HG03571 (cell line): Measurements from ENCODE around the gene TMEM169.

Experiments
- ATAC-seq: cut with Tn5 transposase; IDR thresholded peaks from one replicate; pipeline ENCODE4 v1.9.1; 2021; ENCODE audit not compliant: unreplicated experiment

The TMEM169 gene

DNA sequence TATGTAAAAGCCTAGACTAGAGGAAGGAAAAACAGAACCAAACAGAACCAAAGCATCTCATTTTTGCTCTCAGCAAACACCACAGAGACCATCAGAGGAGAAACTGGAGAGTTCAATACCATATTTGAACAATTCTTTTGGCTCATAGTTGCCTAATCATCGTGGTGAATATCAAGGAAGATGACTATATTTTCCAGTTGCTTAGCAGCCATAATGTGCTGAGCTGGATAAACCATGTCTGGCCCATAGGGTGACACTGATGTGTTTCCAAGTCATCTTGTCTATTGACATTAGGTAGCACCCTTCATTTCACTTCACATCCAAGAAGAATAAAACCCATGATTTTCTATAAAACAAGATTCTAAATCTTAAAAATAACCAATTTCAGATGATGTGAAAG lies 21.5 kb downstream of the TMEM169 start:
- ATAC-seq, result no peak

DNA sequence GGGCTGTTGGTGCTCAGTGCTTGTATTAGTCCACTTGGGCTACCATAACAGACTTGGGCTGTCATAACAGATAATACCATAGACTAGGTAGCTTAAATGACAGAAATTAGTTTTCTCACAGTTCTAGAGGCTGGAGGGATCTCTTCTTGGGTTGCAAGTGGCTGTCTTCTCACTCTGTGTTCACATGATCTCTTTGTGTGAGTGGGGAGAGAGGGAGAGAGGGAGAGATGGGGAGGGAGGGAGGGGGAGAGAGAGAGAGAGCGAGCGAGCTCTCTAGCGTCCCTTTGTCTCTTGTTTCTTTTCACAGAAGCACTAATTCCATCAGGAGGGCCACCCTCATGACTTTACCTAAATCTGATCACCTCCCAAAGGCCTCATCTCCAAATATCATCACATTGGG lies 23.0 kb downstream of the TMEM169 start:
- ATAC-seq, result no peak

DNA sequence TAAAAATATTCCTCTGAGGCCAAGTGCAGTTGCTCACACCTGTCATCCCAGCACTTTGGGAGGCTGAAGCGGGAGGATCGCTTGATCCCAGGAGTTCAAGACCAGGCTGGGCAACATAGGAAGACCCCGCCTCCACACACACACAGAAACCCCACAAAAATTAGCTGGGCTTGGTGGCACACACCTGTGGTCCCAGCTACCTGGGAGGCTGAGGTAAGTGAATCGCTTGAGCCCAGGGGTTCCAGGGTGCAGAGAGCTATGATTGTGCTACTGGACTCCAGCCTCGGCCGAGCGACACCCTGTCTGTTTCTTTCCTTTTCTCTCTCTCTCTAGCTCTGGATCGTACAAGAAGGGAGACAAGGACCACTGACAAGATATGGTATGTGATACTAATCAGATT lies 25.6 kb downstream of the TMEM169 start:
- ATAC-seq, result no peak

DNA sequence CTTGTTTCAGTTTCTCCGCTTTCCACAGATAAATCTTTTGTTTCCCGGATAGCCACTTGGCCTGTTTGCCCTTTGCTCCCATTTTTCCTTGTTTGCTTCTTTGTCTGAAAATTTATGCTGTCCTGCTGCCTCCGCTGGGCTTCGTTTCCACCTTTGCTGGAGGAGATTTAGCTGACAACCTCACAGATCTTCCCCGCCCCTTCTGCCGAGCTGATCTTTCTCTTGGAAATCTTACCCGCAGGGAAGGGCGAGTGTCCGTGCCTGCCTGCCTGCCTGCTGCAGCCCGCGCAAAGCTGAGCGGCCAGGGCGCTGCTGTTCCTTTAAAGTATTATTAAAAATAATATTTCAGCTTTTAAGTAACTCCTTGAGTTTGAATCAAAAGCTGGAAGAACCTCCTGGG lies 26.0 kb downstream of the TMEM169 start:
- no peak for ATAC-seq

DNA sequence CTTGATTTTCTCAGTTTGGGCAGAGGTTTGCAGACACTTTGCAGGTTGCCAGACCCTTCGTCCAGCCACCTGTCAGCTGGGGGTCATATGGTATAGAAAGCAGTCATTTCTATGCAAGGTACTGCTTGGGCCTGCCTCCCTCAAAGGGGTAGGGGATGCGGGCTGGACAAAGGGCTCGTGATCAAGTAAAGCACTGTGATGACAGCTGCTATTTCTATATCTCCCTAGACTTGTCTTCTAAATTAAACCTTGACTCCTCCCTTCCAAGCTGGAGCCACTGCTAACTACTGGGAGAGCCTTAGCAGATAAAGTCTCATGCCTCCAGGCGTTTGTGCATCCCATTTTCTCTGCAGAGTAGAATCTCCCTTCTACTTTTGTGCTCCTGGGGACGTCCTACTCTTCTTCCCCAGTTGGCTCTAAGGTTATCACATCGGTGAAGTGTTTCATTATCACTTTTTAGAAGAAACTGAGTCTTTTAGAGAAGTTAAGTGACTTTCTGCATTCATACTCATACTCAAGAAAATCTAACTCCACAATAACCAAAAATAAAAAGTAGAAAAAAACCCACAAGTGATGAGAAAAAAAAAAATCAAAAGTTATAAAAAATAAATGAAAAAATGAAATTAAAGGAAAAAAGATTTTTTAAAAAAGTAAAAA lies 26.7 kb downstream of the TMEM169 start:
- no peak for ATAC-seq

DNA sequence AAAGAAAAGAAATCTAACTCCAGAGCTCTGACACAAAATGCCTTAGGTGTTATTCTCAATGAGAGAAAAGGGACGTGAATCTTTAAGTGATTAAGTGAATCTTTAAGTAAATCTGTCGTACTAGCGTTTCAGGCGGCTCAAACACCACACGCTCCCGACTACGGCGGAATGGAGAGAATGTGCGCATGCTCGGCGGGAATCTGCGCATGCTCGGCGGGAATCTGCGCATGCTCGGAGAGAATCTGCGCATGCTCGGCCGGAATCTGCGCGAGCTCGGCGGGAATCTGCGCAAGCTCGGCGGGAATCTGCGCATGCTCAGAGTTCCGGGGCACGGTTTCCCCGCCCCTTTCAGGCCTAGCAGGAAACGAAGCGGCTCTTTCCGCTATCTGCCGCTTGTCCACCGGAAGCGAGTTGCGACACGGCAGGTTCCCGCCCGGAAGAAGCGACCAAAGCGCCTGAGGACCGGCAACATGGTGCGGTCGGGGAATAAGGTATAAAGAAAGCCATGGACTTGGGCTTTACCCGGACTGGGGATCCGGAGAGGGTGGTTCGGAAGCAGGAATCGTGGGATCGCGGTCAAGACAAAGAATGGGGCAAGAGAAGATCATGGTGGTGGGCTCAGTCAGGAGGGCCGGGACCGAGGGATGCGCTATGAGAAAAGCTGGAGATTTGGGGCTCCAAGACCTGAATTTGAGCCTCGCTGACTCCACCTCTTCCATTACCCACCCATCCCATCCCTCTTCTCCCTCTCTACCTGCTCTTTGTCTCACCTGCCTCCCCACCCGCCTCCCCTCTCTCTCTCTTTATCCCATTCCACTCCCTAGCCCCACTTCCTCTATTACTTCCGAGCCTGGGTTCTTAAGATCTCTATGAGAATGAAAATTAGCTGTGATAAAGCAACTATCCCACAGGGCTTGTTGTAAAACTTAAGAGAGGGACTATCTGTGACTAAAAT lies 27.5 kb downstream of the TMEM169 start, which contains the start of gene XRCC5:
Gene XRCC5 (plus strand): TSS at position 382 of the 955 bp plus-strand sequence. CDS start 89 bp downstream, at position 471.
- peak; percentile 49 for ATAC-seq

DNA sequence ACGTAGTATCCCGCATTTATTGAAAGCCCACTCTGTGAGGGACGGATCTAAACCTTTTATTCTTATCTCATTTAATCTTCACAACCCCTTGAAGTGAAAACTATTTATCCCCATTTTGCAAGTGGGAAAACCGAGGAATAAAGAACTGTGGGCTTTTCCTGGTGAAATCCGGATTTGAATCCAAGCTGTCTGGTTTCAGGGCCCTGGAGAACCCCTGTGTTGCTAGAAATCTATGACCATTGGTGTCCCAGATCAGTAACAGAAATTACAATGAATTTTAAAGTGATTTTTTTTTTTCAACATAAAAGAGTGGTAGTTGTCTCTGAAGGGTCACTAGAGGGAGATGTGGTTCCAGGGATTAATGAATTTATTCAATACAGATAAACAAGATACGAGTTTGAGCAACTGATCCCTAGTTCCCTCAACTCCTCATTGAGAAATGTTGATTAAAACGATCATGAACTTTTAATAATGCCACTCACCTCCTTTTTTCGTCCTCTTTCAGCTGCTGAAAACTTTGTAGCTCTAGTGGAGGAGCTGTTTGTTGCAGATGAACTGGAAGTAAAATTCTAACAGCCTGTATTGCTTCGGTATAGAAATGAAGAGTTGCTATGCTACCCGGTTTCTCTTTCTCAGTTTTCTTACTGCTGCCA lies 28.4 kb downstream of the TMEM169 start:
- no peak for ATAC-seq

DNA sequence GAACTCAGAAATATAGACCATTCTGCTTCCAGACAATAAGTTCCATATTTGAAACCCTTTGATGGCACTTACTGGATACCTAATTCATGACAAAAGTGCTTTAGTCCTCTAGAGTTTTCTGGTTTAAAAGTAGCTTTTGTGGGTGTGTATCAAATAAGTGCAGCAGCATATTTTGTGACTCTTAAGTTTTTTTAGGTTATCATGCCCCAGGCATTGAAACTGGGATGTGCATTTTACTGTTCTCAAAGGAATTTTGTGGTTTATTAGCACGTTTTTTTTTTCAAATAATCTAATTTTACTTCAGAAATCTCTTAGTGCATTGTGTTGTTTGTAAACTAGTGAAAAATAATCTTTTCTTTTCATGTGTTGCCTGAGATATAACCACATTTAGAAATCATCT lies 28.9 kb downstream of the TMEM169 start:
- ATAC-seq, result no peak

DNA sequence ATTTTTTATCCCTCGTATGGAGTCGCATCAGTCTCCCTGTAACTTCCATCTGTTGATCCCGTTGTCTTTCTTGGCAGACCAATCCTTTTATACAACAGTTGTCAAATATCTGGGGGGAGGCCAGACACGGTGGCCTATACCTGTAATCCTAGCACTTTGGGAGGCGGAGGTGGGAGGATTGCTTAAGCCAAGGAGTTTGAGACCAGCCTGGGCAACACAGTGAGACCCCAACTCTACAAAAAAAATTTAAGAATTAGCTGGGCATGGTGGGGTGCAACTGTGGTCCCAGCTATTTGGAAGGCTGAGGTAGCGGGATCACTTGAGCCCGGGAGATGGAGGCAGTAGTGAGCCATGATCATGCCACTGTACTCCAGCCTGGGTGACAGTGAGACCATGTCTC lies 29.4 kb downstream of the TMEM169 start:
- no peak for ATAC-seq

DNA sequence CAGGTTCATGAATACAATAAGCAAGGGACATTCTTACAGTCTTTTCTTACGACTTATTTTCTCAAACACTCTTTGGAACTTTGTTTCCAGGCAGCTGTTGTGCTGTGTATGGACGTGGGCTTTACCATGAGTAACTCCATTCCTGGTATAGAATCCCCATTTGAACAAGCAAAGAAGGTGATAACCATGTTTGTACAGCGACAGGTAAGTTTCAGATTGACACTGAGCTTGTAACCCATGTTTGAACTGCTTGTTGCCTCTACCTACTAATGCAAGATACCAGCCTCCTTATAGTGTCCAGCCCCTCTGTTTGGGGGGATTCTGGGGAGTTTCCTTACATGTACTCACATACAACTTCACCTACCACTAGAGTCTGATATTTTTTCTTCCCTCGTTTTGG lies 31.2 kb downstream of the TMEM169 start:
- no peak for ATAC-seq

DNA sequence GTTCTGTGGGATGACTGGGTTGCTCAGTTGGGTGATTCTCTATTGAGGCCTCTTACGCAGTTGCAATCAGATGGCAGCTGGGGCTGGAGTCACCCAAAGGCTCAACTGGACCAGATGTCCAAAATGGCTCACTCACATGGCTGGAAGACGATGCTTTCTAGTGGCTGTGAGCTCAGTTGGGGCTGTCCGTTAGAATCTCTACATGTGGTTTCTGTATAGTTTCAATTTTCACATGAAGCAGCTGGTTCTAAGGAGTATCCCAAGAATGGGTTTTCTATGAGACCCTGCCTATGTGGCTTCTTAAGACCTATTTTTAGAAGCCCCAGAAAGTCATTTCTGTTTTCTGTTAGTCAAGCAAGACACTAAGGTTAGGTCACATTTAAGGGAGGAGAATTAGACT lies 31.9 kb downstream of the TMEM169 start:
- ATAC-seq, result peak; percentile 51

DNA sequence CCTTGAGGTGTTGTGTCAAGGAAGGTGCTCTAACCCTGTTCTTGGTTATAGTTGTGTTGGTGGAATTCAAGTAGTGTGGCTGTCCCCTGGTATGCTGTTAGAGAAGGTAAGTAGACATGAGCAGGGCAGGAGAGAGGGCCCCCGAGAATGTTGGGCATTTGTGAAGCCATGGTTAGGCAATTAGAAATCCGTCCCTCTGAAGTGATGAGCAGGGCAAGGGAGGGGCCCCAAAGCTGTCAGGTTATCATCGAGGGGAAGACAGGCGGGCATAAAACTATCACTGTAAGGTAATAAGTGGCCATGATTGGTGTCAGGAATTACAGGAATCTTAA lies 32.6 kb downstream of the TMEM169 start:
- ATAC-seq, result no peak

DNA sequence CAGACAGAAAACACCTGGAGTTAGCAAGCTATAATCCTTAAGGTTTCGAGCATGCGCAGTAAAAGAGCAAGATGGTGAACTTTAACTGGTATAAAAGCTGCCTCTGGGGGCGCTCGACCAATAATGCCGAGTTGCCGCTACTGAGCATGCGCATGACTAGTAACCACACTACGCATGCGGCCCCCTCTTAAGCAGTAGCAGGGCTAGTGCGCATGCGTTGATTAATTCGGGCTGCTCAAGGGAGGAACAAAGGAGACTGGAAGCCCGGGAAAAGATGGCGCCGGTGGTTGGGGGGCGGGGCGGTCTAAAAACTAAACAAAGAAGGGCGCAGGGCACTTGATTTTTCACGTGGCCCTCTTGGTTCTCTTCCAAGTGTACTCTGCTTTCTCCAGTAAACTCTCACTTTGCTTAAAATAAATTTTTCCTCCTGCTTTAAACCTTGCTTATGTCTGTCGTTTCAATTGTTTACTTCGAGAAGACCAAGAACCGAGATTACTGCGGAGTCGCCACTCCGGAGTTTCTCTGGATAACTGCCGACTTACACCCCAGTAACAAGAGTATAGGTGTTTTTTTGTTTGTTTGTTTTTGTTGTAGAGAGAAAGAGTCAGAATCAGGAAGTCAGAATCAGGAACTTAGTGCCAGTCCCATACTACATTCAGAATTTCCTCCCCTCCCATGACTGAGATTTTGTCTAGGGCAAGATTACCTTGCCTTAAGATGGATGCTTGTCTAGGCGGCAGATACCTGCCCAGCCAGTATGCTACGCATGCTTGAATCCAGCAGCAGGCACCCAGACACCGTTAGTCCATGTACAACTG lies 33.2 kb downstream of the TMEM169 start:
- peak; percentile 45 for ATAC-seq

DNA sequence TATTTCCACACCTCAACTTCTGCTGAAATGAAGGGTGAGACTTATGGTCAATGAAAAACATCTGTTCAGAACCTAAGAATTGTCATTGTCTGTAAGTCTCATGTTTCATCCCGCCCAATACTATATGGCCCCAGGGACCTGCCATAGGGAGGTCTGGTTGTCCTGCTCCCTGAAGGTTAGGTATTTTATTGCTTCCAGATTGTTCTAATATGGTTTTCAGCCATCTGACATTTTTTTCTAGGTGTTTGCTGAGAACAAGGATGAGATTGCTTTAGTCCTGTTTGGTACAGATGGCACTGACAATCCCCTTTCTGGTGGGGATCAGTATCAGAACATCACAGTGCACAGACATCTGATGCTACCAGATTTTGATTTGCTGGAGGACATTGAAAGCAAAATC lies 34.7 kb downstream of the TMEM169 start:
- ATAC-seq, result no peak

DNA sequence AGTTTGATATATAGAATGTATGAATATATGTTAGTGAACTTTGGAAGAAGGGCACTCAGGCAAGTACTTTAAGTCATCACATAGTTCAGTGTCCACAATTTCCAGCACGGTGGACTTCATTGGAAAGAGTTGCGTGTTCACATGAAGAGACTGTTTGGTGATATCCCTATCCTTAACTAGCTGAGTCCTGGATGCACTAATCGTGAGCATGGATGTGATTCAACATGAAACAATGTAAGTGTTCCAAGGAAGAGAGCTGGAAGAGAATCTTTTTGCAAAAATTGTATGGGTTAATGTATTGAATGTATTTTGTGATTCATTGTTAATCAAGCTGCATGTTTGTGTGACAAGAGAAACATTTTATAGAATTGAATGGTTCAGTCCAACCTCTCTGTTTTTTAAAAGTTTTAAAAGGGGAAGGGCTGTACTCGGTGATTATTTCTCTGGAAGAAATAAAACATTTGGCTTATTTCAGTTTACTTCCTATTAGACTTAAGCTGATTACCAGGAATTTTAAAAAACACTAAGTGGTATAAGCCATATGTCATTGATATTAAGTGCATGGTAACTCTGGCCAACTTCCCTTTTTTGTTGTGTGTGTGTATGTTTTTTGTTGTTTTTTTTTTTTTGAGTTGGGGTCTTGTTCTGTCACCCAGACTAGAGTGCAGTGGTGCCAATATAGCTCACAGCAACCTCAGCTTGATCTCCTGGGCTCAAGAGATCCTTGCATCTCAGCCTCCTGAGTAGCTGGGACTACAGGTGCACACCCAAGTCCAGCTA lies 36.0 kb downstream of the TMEM169 start:
- ATAC-seq, result no peak

DNA sequence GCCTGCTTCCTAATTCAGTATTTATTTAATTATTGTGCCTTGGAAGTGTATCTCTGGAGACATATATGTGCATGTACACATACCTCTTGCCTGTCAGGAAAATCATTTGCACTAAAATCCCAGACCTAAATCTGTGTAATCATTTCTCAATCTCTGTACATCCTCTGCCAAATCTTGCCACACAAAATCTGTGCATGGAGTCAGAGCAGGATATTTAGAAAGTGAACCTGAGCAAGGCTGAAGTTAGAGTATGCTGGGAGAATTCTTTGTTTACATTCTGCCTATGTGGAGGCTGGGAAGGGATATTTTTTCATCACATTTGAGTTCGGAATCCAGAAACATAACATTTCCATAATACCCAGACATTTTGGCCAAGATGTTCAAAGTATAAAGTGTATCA lies 36.8 kb downstream of the TMEM169 start:
- ATAC-seq, result no peak

DNA sequence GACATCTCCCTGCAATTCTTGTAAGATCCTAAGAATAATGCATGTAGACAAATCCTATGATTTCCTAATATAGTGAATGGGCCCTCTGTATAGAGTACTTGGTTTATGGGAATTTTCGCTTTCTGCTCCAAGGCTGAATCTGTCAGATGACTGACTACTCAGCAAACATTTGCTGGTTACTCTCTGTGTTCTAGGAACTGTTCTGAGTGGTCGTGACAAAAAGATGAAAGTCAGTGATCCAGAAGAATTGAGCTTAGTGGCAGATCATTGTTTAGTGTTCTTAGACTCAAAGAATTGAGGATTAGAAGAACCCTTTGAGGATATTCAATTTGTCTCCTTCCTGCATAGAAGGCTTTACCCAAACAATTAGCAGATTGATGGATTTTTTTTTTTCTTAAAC lies 37.4 kb downstream of the TMEM169 start:
- no peak for ATAC-seq

DNA sequence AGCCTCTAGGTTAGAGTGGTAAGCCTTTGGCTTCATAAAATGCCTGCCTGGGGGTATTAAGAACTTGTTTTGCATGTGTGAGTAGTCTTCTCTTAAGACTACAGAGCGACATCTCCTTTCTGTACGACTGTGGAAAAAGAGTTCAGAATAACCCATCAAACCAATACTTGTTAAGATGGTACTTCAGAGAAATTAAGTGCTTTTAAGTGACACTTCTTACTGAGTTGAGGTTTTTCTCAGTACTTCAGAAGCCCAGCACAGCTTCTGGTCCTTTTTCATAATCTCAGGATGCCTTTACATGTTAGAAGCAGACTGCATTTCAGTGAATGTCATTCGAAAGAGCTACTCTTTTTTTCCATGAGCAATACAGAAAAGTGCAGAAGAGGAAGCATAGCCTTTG lies 38.3 kb downstream of the TMEM169 start:
- ATAC-seq, result no peak

DNA sequence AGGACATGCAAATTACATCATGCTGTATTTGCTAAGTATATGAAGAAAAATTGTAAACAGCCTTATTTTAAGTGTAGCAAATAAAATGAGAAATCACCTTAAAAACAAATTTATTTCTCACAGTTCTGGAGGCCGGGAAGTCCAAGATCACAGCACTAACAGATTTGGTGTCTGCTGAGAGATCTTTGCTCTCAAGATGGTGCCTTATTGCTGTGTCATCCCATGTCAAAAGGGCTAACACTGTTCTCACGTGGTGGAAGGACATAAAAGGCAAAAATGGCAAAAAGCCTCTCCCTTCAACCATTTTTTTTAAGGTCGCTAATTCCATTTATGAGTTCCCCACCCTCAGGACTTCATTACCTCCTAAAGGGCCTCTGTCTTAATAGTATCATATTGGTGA lies 39.5 kb downstream of the TMEM169 start:
- no peak for ATAC-seq

DNA sequence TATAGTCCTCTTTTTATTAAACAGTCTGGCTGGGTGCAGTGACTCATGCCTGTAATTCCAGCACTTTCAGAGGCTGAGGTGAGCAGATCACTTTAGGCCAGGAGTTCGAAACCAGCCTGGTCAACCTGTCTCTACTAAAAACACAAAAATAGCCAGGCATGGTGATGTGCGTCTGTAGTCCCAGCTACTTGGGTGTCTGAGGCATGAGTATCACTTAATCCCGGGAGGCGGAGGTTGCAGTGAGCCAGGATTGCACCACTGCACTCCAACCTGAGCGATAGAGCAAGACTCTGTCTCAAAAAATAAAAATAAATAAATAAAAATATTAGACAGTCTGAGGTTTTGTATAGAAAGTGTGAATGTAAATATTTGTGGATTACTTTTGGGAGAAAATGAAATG lies 45.2 kb downstream of the TMEM169 start:
- no peak for ATAC-seq
